Activated CD4-positive, alpha-beta T cell treated with anti-CD3 and anti-CD28 coated beads, Interleukin-2, amount 50 U/mL, for 1 hour (primary cell): Measurements from ENCODE around the gene ZFP69.
"Not testable (repeated sequence)": the region's sequence is repeated elsewhere in the genome, so short reads cannot be mapped to it uniquely, and the experiment has no call there.

Source experiments
- DNase-seq: peaks from one replicate; pipeline ENCODE4 v3.0.0-alpha.2; 2020

The ZFP69 gene

DNA sequence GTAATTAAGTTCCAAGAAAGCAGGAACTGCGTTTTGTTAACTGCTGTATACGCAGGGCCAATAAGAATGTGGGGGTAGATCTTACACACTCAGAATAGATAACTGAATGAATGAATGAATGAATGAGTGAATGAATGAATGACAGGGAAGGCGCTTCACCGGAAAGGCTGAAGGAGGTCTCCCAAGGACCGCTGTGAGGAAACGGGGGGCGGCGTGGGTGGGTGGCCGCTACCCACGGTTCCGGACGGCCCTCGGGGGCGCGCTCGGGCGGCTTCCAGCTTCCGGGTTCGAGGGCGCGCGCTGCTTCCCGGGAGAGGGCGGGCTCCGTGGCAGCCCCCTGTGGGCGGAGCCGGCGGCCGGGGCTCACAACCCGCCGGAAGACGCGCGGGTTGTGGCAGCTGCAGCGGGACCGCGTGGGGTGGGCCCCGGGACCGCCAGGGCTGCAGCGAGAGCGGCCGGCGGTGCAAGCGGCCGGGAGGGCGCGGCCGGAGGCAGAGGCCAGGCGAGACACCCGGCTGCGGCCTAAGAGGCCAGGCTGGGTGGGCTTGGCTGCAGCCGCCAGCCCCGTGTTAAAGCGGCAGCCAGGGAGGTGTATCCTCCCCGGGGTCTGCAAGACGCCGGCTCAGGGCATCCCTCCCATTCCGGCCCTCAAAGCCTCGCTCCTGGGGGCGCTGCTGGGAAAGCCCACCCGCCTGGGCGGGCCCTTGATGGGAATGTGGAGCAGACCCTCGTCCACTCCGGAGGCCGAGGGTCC is at the start of gene ZFP69:
ZFP69 (plus strand) TSS at position 367 of the 754 bp plus-strand sequence. CDS start 2,072 bp downstream, outside the sequence.
- DNase-seq = peak; percentile 61

DNA sequence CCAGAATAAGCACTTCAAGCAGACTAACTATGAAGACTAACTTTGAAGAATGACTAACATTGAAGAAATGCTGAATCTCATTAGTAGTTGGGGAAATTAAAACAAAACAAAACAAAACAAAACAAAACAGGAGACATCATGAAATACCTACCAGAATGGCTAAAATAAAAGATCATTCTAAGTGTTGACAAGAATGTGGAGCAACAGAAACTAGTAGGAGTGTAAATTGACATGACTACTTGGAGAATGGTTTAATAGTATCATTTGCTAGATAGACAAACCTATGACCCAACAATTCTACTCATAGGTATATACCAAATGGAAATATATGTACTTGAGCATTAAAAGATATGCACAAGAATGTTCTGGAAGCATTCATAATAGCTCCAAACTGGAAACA is 45.7 kb upstream of the ZFP69 start:
- no peak for DNase-seq

DNA sequence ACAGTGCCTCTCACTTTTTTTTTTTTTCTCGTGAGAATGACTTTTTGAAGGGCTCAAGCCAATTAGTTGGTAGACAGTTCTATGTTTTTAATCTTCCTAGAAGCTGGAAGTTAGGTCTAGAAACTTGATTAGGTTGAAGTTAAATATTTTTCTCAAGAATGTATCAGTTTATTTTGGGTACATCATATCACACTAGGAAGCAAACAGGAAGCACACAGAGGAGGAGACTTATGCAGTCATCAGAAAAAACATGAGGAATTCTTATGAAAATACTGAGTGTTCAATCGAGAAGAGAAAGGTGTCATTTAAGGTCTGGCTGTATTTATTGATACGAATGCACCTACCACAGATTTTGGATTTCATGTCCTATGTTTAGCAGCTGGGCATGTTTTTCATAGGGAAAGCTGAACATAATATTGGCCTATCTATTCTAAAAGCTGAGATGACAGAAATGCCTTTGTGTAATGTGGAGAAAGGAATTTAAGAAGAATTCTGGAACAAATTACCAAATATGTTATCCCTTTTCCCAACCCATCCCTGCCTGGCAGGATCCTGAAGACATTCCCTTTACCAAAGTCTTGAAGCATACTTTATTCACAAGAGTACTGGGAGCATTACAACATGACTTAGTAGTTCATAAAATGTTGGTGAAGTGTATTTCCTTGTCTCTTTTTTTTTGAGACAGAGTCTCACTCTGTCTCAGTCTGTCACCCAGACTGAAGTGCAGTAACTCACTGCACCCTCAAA is 44.3 kb upstream of the ZFP69 start:
- DNase-seq = no peak

DNA sequence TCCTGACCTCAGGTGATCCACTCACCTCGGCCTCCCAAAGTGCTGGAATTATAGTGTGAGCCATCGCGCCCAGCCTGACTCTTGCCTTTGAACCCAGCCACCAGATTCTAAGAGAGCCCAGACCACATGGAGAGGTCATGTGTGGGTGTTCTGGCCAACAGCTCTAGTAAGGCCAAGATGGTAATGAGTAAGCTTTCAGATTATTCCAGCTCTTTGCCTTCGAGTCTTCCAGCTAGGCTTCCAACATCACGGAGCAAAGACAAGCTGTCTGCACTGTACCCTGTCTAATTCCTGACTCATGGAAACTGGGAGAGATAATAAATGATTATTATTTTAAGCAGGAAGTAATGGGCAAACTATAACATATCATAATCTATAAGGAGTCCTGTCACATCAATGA is 41.6 kb upstream of the ZFP69 start:
- no peak for DNase-seq

DNA sequence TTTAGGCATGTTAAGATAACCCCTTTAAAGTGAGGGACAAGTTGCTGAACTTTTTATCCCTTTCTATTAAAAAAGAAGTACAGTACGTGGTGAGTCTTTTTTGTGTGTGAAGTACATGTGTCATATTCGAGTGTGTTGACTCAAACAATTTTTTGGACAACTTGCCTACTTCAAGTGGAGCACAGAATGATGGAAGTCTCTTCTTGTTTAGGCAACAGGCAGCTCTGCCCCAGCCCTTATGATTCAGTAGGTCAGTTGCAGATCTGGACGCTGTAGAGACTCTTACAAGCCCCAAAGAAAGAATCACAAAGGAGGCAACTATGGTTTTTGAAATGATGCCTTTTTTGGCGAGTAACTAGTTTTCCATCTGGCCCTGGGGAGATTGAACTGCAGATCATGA is 41.2 kb upstream of the ZFP69 start:
- DNase-seq = no peak

DNA sequence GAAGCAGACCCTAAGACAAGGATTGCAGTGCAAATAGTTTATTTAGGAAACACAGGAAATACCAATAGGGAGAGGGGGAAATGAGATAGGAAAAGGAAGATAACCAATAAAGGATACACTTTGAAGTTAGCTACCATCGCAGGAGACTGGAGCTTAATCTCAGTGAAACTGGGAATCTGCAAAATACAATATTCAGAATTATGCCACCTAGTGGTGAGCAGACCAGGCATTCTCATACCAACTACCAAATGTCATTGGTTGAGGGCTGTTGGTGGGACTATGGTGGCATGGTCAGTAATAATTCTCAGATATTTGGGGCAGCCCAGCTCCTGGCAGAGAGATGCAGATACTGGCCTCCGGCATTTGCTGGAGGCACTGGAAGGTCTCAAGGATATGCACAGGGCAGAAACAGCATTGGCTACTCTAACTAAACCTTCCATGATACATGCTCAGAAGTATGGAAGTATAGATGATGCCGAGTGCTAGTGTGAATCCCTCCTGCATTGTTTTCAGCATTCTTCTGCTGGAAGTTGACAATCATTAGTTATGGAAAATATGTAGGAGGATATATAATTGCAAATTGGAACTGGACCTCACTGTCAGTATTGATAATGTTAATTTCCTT is 38.6 kb upstream of the ZFP69 start:
- DNase-seq = no peak

DNA sequence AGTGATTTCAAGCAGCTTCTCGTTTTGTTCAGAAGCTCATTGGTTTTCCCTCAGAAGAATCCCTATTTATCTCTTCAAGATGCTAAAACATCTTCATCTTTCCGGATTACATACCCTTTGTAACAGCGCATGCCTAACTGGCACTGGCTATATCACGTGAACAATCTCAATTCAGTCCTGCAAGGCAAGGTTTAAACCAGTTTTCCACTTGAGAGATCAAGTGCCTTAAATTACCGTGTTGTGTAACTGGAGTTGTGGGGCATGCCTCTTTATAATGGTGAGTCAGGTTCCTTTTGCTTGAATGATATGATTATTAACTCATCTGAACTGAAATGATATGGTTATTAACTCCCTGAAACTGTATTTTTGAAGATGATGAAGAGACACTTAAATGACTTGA is 37.8 kb upstream of the ZFP69 start:
- DNase-seq = no peak

DNA sequence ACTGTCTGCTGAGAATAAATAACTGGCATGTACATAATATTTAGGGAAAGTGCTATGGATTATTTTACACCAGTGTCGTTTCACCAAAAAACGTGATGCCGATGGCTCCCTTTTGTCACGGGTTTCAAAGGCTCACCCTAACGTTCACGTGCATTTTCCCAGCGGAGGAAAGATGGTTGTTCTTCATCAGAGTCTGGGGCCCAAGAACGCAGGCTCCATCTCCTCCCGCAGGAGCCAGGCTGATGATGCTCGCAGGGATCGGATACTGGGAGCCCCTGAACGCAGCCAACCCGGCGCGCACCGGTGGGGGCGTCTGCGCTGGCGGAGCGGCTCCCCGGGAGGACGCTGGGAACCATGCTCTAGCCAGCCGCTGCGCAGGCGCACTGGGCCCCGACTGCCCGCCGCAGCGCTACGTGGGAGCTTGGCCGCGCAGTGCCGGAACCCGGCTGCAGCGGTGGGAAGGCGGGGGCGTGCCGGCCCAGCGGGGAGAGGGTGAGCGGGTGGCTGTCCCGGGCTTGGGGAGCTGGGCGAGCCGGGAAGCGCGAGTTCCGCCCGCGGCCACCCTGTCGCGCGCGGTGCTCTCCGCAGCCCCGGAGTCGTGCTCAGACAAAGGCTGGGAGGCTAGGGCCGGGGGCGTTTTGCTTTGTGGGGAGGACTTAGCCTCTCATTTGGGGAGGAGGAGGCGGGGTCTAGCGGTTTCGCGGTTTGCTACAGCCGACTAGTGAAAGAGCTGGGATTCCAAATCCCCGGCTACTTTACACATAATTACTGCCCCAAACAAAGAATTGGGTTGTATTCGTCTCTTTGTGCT is 27.2 kb upstream of the ZFP69 start, which contains the start of gene ZFP69B:
ZFP69B (plus strand) TSS at position 793 of the 811 bp plus-strand sequence. CDS start 486 bp downstream, outside the sequence.
- DNase-seq = peak; percentile 82

DNA sequence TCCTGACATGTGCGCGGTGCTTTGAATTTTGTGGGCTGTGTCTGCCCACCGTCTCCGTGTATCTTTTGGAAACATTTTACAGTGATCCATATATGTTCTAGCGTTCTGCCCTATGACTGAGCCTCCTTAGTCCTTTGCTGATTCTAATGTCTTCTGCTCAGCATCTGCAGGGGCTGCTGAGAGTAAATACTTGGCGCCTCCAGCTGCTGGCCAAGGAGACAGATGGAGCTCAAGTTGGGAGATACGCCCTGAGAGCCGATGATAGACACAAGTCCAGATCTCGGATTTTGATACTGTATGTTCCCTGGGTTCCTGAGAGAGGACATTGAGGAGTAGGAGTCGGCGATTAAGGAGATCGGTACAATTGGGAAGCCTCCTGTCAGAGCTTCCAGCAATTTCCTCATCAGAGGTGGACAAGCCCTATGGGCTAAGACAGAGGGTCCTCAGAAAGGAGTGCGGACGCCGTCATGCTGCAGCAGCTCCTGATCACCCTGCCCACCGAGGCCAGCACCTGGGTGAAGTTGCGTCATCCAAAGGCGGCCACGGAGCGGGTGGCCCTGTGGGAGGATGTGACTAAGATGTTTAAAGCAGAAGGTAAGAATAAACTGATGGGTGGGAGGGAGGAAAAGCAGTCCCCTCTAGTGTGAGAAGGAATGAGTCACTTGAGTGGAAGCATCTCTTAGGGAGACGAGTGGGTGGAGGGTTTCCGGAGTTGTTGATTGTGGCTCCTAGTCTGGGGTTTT is 26.4 kb upstream of the ZFP69 start:
- peak; percentile 64 for DNase-seq

DNA sequence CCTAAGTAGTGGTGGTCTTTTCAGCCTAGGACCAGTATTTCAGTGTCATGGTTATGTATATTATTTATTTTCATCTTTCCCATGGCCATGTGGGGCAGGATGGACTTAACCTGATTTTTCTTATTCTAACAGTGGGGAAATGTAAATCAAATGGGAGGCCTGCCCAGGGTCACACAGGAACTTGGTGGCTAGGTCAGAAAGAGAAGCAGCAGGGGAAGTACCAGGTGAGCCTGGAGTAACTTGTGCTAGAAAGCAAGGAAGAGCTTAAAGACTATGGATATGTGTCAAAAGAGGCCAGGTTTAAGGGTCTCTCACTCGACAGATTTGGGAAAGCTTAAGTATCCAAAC is 25.9 kb upstream of the ZFP69 start:
- DNase-seq = no peak

DNA sequence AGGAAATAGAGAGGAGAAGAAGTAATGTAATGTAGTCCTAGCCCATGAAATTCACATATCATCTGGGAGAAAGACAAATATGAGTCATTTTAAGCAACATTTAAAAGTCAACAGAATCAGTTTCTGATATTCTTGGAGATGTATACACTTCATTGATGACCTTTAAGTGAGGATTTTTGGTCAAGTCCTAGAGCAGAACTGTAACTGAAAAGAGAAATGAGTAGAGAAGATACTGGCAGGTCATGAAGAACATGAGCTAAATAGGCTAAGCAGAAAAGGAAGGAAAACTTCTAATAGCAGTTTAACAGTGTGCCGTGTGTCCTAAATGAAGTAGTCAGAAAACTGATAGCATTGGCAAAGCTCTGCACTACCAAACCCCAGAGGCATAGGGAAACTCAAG is 22.2 kb upstream of the ZFP69 start:
- no peak for DNase-seq

DNA sequence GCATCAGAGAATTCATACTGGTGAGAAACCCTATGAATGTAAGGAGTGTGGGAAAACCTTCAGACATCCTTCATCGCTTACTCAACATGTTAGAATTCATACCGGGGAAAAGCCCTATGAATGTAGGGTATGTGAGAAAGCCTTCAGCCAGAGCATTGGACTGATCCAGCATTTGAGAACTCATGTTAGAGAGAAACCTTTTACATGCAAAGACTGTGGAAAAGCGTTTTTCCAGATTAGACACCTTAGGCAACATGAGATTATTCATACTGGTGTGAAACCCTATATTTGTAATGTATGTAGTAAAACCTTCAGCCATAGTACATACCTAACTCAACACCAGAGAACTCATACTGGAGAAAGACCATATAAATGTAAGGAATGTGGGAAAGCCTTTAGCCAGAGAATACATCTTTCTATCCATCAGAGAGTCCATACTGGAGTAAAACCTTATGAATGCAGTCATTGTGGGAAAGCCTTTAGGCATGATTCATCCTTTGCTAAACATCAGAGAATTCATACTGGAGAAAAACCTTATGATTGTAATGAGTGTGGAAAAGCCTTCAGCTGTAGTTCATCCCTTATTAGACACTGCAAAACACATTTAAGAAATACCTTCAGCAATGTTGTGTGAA is 14.0 kb upstream of the ZFP69 start:
- no peak for DNase-seq

DNA sequence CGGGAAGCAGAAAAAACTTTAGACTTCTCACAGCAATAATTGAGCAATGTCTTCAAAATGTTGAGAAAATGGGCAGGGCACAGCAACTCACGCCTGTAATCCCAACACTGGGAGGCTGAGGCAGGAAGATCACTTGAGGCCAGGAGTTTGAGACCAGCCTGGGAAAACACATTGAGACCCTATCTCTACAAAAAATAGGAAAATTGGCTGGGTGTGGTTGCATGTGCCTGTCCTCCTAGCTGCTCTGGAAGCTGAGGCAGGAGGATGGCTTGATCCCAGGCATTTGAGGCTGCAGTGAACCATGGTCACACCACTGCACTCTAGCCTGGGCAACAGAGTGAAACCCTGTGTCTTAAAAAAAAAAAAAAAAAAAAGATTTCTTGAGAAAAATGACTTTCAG is 7.8 kb upstream of the ZFP69 start:
- DNase-seq = no peak

DNA sequence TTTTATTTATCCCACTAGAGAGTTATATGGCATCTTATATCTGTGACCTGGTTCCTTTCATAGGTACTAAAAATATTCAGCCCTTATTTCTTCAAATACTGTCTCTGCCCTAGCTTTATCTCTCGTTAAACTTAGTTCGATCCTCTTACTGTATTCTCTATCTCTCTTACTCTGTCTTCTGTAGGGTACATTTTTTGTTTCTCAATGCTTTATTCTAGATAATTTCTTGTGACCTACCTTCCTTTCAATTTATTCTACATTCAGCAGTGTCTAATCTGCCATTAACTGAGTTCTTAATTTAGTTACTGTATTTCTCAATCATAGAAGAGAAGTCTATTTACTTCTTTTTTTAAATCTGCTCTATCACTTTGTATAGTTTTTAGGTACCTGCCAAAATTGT is 1.8 kb upstream of the ZFP69 start:
- no peak for DNase-seq

DNA sequence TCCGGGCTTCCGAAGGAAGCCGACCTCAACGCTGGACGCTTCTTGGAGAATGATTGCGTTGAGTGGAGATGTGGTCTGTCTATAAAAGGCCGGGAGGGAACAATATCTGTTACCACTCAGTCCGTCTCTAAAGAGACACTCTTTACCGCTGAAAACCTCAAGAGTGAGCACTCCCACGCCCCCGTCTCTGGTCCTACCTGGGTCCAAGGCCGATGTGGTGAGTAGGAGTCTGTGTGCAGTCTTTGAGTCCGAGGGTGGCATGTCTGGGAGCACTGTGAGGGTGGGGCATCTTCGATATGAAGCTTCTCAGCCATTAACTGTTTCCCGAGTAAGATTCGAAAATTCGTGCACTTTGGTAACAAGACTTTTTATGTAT is 576 bp downstream of the ZFP69 start:
- no peak for DNase-seq

DNA sequence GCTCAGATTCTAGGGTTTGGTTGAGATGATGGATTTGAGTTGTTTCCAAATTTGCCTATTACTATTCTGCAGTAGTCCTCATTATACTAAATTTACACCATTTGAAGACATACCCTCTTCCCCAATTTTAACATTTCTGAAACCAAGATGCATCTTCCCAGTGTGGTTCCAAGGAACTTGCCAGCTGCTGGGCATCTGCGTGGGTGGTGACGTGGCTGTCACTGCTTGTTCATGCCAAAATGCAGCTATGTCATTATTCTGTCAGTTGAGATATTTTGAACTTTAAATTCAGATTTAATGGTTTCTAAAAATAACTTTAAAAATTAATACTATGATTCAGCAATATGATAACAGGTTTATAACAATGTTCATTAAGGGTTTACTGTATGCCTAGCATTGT is 1.2 kb downstream of the ZFP69 start:
- no peak for DNase-seq

DNA sequence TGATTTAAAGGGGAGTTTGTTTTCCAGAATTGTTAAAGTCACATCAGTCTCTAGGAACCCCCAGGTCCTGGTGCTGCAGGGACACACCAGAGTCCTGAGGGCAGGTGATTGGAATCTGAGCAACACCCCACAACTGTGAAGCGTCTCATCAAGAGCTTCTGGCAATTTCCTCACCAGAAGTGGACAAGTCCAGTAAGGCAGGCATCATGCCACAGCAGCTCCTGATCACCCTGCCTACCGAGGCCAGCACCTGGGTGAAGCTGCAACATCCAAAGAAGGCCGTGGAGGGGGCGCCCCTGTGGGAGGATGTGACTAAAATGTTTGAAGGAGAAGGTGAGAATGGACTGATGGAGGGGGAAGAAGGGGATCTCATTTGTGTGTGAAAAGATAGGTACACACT is 2.1 kb downstream of the ZFP69 start:
- no peak for DNase-seq

DNA sequence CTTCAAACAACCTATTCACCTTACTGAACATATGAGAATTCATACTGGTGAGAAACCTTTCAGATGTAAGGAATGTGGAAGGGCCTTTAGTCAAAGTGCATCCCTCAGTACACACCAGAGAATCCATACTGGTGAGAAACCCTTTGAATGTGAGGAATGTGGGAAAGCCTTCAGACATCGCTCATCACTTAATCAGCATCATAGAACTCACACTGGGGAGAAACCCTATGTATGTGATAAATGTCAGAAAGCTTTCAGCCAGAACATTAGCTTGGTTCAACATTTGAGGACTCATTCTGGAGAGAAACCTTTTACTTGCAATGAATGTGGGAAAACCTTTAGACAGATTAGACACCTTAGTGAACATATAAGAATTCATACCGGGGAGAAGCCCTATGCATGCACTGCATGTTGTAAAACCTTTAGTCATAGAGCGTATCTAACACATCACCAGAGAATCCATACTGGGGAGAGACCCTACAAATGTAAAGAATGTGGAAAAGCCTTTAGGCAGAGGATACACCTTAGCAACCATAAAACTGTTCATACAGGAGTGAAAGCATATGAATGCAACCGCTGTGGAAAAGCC is 18.3 kb downstream of the ZFP69 start:
- no peak for DNase-seq

DNA sequence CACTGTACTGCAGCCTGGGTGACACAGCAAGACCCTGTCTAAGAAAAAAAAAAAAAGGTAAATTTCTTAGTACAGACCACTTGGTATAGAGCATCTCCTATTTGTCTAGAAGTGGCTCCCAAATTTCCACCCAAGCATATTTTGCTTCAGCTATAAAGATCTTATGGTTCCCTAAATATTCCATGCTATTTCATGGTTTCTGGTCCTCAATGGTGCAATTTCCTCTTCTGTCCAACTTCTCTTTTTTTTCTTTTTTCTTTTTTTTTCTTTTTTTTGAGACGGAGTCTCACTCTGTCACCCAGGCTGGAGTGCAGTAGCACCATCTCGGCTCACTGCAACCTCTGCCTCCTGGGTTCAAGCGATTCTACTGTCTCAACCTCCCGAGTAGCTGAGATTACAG is 25.6 kb downstream of the ZFP69 start:
- not testable (repeated sequence) for DNase-seq

DNA sequence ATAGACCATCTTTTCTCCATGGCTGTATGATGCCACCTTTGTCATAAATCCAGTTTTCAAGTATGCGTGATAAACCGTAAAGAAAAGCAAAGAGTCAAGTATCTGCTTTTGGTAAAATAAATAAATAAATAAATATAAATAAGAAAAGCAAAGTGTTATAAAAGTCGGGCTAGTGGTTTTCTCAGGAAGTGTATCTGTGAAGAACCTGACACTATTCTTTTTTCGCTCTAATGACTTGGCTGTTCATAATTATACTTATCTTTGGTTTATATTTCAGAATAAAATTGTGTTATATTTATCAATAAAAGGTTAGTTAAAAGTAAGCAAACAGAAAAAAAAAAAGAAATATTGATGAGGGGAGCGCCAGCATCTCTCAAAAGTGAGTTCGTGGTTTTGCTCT is 30.9 kb downstream of the ZFP69 start:
- no peak for DNase-seq
